ENCODE data around the gene PIANP.

PIANP gene

GRCh38 chr12:6664902-6665301 lies 35.7 kb downstream of the PIANP start:
- DNase-seq: no peak

DNA sequence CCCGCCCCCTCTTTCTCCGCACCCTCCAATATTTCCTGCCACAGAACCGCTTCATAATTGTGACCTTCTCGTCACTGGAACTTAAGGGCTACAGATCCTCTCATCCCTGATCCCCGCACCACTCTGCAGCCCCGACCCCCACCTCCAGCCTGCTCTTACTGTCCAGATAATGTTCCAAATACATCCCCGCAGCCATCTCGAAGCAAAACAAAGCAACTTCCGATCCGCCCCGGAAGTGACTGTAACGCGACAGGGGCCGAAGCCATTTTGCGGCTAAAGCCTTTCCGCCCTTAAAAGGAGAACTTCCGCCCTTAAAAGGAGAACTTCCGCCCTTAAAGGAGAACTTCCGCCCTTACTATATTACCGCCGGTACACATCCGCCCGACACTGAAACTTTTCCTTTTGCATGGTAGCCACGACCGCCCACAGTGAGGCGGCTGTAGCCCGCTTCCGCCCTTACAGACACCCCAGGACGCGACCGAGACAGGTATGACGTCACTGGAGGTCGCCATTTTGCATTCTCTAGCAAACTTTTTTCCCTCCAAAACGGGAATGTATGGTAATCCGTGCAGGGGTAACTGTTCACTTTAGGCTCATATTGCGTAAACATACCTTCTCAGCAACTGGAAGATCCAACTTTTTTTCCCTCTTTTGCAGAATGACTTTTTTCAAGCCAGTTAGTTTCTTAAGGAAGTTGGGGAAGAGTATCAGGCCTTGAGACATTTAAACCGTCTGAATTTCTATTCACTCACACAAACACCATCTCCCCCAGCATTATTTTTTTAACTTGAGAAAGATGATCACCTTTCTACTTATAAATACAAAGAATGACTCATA lies 37.5 kb downstream of the PIANP start, which contains the start of gene ING4:
Gene ING4, minus strand, starts transcription at position 214 of the 837 bp plus-strand sequence. Its CDS starts 18 bp downstream, at position 196.
- peak; percentile 100 for DNase-seq

- no peak for DNase-seq
Observed at GRCh38 chr12:6662602-6662905, 38.1 kb downstream of the PIANP start.

- no peak for DNase-seq
Observed at GRCh38 chr12:6653987-6654386, 46.6 kb downstream of the PIANP start.

DNA sequence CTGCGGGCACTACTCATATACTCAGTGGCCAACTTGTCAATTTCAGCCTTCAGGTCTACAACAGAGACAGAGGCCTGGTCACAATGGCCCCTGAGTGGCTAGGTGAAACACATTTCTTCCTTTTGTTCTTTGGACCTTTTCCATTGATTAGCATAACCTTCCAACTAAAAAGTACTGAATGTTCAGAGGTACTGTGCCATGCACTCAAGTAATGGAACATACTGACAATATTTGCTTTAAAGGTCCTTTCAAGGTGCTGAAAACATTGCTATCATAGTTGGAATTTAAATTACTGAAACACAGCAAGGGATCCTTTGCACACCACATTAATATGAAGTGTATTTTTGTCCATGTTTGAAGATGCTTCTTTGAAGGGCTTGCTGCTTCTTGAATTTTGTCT lies 47.3 kb downstream of the PIANP start:
- DNase-seq: no peak

GRCh38 chr12:6652391-6652790 lies 48.2 kb downstream of the PIANP start:
- DNase-seq: no peak

GRCh38 chr12:6650832-6651231 lies 49.8 kb downstream of the PIANP start:
- no peak for DNase-seq

DNA sequence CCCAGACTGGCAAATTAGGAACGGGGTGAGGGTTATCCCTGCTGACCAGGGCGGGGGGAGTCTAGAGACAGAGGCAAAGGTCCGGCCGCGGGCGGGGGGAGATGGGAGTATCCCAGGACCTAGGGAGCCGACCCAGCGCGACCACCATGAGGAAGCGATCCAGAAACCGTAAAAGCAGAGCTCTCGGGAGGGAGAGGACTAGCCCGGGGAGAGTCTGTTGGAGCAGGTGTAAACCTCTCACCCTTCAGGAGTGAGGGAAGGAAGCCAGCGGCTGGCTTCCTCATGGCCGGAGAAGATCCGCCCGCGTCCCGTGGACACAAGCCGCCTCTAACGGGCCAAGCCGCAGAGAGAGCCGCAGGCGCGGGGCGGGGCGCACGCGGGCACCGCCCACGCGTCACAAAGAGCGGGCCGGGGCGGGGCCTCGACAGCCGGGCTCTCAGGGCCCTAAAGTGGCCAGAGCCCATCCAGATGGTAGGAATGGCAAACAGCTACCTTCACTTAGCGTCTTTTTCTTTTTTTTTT lies 53.5 kb downstream of the PIANP start, which contains the start of gene ACRBP:
Gene ACRBP, minus strand, starts transcription at position 350 of the 522 bp plus-strand sequence. Its CDS starts 66 bp downstream, at position 284.
- peak; percentile 39 for DNase-seq

DNA sequence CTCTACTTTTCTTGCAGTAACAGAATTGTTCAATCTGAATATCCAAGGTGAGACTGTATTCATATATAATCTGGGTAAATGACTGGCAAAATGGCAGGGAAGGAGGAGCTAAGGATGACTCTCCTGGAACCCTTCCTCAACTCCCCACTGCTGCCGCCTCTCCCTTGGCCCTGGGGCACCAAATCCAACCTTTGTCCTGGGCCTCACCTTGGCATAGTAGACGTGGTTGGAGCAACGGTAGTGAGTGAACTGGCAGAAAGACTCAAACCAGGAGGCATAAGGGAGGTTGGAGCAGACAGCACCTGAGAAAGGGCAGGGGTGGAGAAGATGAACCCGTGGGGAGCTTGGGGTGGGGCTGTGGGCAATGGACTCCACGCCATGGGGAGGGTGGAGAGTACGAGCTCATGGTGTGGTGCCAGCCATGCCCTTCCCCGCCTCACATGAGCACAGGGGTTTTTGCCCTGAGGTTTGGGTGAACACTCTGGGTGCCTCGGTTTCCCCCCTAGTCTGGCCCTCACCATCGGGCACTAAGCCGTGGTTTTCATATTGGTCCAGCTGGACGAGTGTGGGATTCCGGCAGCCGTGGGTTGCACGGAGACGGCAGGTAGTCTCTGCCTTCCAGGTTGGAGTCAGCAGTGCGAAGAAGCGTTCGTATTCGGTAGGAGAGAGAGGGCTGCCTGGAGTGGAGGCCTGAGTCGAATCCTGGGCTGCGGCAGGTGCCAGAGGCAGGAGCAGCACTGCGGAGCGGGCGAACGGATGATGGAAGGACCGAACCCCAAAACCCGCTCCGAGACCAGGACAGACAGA lies 54.1 kb downstream of the PIANP start:
- DNase-seq: no peak

DNA sequence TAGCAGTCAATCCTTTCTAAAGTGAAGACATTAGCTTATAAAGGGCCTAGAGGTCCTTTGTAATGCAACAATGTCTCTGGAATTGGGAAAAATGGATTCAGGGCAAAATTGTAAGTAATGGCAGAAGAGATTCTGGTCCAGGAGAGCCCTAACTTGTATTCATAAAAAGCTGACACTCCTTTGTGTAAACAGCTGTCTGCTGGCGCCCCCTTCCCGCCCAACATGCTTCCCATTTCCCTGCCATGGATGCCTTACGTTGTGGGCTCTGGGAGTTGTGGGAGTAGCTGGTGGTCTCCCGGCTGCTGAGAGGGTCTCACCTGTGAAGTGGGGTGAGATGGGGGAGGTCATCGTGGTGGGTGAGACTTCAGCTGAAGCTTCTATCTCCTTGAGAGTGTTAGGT lies 55.7 kb downstream of the PIANP start:
- peak; percentile 17 for DNase-seq

GRCh38 chr12:6644257-6644596 lies 56.4 kb downstream of the PIANP start:
- DNase-seq: no peak

Data from fibroblast of upper back skin (primary cell).